ENCODE measurements around the gene KRTAP19-8. TPM values are rescaled to one million over a fixed set of nuclear protein-coding genes. Genes with fewer than 3 reads are reported as not detected.

KRTAP19-8 gene
- polyA plus RNA-seq, 3 donors: not detected

DNA sequence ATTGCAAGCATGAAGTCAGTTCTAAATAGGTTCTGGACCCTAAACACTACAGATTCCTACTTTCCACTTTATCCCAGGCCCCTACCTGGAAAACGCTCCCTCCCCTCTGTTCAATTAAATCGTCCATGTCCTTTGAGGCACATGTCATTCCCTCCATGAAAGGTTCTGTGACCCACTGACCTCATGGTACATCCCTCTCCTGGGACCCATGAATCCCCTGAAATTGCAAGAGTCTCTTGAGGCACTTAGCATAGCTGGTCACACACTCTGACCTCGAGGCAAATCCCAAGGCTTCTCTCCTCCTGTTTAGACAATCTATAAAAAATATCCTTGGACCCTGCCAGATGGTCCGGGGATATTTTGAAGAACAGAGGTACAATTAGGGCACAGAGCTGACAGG is 34.3 kb upstream of the KRTAP19-8 start:
- WGBS (ENCODE audit: insufficient coverage): 83% methylated on average over 3 of the region's 4 CpGs
- Histone ChIP-seq H3K4me2 (replicated peaks; ENCODE audit: extremely low read depth, low read length, poor library complexity, severe bottlenecking) (no peak overlapping the region), H3K27me3 (ENCODE audit: control insufficient read depth in 2 of 2, insufficient read depth in 2 of 2, low read length in 2 of 2) (no peaks in the 10 kb centered on the region), H3K9ac (ENCODE audit: insufficient read depth, low read length, poor library complexity, severe bottlenecking) (no peak overlapping the region), H4K20me1 (ENCODE audit: insufficient read depth, low read length) (no peaks in the 10 kb centered on the region), H3K27ac (ENCODE audit: low read depth in 1 of 2, low read length in 2 of 2) (no peak overlapping the region), H2AFZ (ENCODE audit: insufficient read depth, low read depth, low read length, poor library complexity, severe bottlenecking) (no peak overlapping the region), H3K79me2 (ENCODE audit: insufficient read depth, low read length) (no peaks in the 10 kb centered on the region), H3K4me1 (ENCODE audit: control insufficient read depth in 1 of 2, insufficient read depth in 2 of 2, low read length in 2 of 2) (no peaks in the 10 kb centered on the region), H3K36me3 (replicated peaks in 1 of 2; ENCODE audit: control insufficient read depth in 1 of 2, insufficient read depth in 2 of 2, low read length in 2 of 2) (no peaks in the 10 kb centered on the region), H3K9me3 (replicated peaks in 1 of 2; ENCODE audit: control insufficient read depth in 1 of 2, insufficient read depth in 1 of 2, low read length in 2 of 2) (no peaks in the 10 kb centered on the region), H3K4me3 (replicated peaks in 1 of 3; ENCODE audit: low read depth in 2 of 3, low read length in 3 of 3) (no peak overlapping the region)
- H3K4me3 Mint-ChIP-seq: no peak overlapping the region
- intact Hi-C loops (cut with micrococcal nuclease): no loop called here
- no peak for DNase-seq
- peaks cover 0 to 8% (median 5%) of the 10 kb centered on the region in 3 donors for H3K27me3 Mint-ChIP-seq (ENCODE audit: low read depth in 3 of 3)
- H3K36me3 Mint-ChIP-seq: no peaks in the 10 kb centered on the region
- H3K9me3 Mint-ChIP-seq: peaks cover 0 to 1% (median 0%) of the 10 kb centered on the region in 7 donors
- H3K27ac Mint-ChIP-seq: no peak overlapping the region
- no peaks in the 10 kb centered on the region for H3K4me1 Mint-ChIP-seq
- TF ChIP-seq CTCF (IDR thresholded peaks at IDR 0.05): no peak

DNA sequence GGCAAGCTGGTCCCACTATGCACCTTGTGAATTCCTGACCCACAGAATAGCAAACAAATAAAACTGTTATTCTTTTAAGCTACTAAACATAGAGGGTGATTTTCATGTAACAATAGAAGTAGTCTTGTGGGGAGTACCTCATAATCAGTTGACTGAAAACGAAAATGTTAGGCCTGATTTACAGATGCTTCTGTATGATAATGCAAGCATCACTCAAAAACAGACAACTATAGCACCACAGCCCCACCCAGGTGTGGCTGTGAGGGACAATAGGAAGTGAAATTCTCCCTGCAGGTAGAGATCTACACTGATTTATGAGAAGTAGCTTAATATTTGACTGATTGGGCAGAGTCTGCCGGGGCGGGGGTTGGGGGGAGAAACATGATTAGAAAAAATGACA is 26.5 kb upstream of the KRTAP19-8 start:
- no peak overlapping the region for H2AFZ ChIP-seq (ENCODE audit: insufficient read depth, low read depth, low read length, poor library complexity, severe bottlenecking)
- no peak for DNase-seq
- Mint-ChIP-seq H3K9me3 (peaks cover 0 to 2% (median 0%) of the 10 kb centered on the region in 7 donors), H3K4me1 (no peaks in the 10 kb centered on the region), H3K27ac (no peak overlapping the region), H3K36me3 (no peaks in the 10 kb centered on the region), H3K4me3 (no peak overlapping the region), H3K27me3 (ENCODE audit: low read depth in 3 of 3) (peaks cover 0 to 4% (median 2%) of the 10 kb centered on the region in 3 donors)
- no peak overlapping the region for H3K27ac ChIP-seq (ENCODE audit: low read depth in 1 of 2, low read length in 2 of 2)
- H3K4me3 ChIP-seq (replicated peaks in 1 of 3; ENCODE audit: low read depth in 2 of 3, low read length in 3 of 3): no peak overlapping the region
- no peaks in the 10 kb centered on the region for H3K36me3 ChIP-seq (replicated peaks in 1 of 2; ENCODE audit: control insufficient read depth in 1 of 2, insufficient read depth in 2 of 2, low read length in 2 of 2)
- intact Hi-C loops (cut with micrococcal nuclease): no loop called here
- H3K79me2 ChIP-seq (ENCODE audit: insufficient read depth, low read length): no peaks in the 10 kb centered on the region
- no peak for TF ChIP-seq CTCF (IDR thresholded peaks at IDR 0.05)
- no peak overlapping the region for H3K9ac ChIP-seq (ENCODE audit: insufficient read depth, low read length, poor library complexity, severe bottlenecking)
- H3K4me1 ChIP-seq (ENCODE audit: control insufficient read depth in 1 of 2, insufficient read depth in 2 of 2, low read length in 2 of 2): no peaks in the 10 kb centered on the region
- H4K20me1 ChIP-seq (ENCODE audit: insufficient read depth, low read length): no peaks in the 10 kb centered on the region
- no CpG with 5 or more reads among the region's 3 CpGs for WGBS (ENCODE audit: insufficient coverage)
- no peak overlapping the region for H3K4me2 ChIP-seq (replicated peaks; ENCODE audit: extremely low read depth, low read length, poor library complexity, severe bottlenecking)
- H3K9me3 ChIP-seq (replicated peaks in 1 of 2; ENCODE audit: control insufficient read depth in 1 of 2, insufficient read depth in 1 of 2, low read length in 2 of 2): no peaks in the 10 kb centered on the region
- H3K27me3 ChIP-seq (ENCODE audit: control insufficient read depth in 2 of 2, insufficient read depth in 2 of 2, low read length in 2 of 2): no peaks in the 10 kb centered on the region
